Glomerular endothelial cell (primary cell): ENCODE measurements around the gene PTPN13. TPM values are rescaled to one million over a fixed set of nuclear protein-coding genes. Genes with fewer than 3 reads are reported as not detected.

Experiments used
- DNase-seq: peaks from one replicate; pipeline ENCODE4 v3.0.0-alpha.2; 2011; ENCODE audit warnings: low read depth, low spot score; ENCODE audit errors: extremely low read depth
- total RNA-seq: library from RNA; depleted of rRNA; stranded (reverse); fragments of >200 nt; gene quantifications from 2 replicates; pipeline ENCODE4 v1.2.3, GENCODE V29; 2015

The PTPN13 gene
- total RNA-seq, 1 donor from 2014 or later: 3.0 TPM

GRCh38 chr4:86586626-86587380, 7.3 kb upstream of the PTPN13 start:
- DNase-seq: no peak

- DNase-seq: no peak
Measured at GRCh38 chr4:86587381-86588140, 6.6 kb upstream of the PTPN13 start.

DNA sequence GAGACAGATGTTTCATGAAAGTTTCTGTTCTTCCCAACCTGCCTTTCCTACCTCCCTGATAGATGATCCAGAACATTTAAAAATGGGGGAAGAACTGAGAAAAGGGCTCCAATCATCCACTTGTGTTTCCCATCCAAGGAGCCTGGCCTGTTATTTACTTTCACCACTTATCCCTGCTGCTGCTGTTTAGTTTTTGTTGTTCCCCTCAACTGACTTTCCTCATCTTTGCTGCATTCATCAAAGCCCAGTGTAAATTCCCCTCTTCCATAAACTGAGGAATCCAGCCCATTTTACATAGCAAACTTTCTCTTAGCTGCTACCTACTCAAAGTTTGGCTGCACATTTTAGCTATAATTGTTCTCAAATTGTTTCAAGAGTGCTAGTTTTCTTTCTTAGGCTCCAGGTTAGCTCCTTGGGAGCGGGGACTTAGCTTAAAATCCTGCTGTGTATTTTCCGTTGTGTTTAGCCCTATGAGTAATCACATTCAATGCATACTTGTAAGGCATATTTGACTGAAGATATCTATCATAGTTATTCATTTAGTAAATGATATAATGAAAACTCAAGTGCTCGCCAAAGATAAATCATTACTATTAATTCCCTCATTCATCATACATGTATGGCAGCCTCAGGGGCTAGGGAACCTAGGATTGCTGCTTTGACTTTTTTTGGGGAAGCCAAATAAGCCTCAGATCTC, 1.4 kb upstream of the PTPN13 start:
- no peak for DNase-seq

- DNase-seq: no peak
Measured at GRCh38 chr4:86594559-86595425, 677 bp downstream of the PTPN13 start.

GRCh38 chr4:86595426-86595805, 1.3 kb downstream of the PTPN13 start:
- DNase-seq: no peak

DNA sequence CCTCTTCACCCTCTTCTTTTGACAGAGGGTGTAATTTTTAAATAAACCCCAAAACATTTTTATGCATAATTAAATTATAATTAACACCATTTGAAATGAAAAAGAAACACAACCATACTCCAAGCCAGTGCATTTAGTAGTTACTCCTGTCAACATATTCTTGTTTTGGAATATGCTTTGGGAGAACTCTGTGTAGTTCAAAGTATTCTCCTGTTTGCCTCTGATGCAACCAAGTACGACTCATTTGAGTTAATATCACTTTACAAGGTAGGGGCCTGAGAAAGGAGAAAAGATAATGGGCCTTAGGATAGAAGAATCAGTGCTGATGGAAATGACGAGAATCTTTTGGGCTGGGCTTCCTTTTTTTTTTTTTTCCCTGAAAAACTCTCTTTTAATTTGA, 2.7 kb downstream of the PTPN13 start:
- DNase-seq: no peak

GRCh38 chr4:86600007-86600653, 6.0 kb downstream of the PTPN13 start:
- DNase-seq: no peak

- no peak for DNase-seq
Measured at GRCh38 chr4:86603311-86603885, 9.3 kb downstream of the PTPN13 start.

GRCh38 chr4:86606809-86607208, 12.7 kb downstream of the PTPN13 start:
- DNase-seq: no peak

DNA sequence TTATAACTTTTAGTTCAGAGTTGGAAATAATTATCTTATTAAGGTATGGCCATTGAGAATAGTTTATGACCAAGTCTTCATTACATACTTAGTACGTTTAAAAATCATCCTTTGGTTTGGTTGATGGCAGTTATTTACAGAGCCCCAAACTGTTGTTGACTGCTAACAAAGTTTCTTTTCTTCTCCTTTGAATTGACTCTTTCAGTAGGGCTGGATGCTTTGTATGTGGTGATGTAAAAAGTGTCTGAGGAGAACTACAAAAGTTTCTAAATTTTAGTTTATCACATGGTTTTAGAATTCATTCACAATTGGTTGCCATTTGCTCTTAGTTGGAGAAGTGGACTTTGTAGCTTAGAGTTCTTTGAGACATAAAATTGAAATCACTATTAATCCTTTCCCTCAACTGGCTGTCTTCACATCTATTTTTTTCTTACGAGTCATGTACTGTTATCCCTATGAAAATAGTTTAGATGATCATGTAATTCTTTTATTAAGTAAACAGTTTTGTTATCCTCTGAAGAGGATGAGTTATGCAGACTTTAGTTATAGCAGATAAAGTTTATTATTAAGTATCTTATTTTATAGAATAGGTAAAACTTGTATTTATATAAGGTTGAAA, 14.8 kb downstream of the PTPN13 start:
- DNase-seq: no peak

DNA sequence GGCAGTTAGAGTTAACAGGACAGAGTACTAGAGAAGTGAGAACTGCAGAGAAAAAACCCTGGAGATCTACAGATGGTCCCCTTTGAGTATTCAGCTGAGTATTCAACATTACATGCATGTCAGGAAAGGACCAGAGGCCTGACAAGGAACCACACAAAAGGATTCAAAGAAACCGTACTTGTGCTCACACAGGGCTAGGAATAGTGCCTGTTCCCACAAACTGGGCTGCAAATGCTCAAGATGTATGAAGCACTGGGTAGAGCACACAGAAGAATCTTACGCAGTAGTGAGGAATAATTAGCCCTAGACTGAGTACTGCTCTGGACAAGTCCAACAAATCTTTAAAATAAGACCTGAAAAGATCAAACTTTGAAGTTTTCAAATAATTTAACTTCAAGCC, 17.6 kb downstream of the PTPN13 start:
- DNase-seq: no peak

GRCh38 chr4:86613734-86614133, 19.6 kb downstream of the PTPN13 start:
- DNase-seq: no peak

DNA sequence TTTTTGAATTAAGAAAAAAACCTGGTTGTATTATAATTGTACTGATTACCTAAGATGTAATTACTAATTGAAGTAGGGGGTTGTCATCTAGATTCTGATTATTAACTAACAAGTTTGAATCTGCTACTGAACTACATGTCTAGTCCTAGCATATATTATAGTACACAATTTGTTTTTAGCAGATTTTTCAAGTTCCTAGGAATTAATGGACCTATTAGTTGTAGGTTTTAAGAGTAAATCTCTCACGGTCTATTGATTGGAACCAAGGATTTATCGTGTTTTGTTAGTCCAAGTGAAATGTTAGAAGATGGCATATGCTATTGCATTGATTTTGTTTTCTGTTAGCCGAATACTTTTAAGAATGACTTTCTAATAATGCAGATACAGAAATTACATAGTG, 20.8 kb downstream of the PTPN13 start:
- DNase-seq: no peak

DNA sequence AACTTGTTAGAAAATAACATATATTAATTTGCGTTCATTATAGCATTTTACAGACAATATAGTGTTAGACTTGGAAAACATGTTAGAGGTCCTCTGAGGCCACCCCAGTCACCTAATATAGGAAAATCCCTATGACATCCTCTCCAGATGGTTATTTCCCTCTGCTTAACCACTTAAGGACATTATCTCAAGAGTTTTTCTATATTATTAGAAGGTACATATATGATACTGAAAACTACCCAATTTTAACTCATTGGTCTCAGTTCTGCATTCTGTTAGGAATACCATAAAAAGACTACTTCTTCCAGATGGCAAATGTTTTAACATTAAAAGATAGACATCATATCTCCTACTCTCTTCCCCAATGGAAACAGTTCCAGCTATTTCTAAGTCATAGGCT, 21.4 kb downstream of the PTPN13 start:
- no peak for DNase-seq

DNA sequence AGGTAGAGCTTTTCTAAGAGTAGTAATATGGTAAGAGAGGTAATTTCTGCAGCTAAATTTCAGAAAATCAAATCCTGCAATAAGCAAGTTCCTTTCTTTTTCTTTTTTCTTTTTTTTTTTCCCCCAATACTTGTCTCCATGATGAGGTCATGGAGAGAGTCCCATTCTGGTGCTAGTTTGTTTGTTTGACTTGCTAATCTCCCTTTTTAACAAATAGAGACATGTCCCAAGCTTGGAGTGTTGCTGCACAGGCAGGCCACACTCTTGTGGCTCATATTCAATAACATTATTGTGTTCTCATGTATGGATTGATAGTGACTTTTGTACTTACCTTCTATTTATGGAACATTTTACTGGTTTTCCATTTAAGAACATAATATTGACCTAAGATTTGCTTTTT, 25.5 kb downstream of the PTPN13 start:
- no peak for DNase-seq

DNA sequence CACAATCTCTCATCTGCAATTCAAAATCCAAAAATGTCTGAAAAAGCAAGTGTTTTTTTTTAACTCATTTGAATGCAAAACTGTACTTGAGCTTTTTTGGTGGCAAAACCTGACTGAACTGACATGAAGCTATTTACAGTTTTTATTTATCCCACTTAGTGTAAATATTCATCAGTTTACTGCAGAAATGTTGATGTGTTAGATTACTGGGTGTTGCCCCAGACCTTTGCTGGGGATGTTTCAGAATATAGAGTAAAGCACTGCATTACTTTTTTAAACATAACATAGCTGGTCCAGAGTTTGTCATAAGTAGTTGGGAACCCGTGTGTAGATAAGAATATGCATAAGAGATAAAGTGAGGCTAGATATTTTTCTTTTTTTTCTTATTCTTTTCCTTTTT, 27.3 kb downstream of the PTPN13 start:
- DNase-seq: no peak

DNA sequence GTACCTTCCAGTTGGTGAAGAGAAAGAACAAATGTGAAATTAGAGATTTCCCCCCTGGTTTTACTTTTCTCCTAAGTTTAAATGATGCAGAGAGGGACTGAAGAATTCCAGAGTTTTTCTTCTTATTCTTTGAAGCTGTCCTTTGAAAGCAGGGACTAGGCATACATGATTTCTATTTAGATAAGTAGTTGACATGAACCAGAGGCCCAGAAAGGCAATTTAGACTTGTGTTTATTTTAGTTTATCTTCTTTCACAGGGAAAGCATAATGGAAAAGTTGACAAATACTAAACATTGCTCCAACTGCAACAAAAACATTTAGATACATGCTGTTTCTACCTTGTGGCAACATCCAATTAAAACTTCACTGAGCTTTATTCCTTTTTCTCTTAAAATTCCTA, 32.0 kb downstream of the PTPN13 start:
- no peak for DNase-seq

DNA sequence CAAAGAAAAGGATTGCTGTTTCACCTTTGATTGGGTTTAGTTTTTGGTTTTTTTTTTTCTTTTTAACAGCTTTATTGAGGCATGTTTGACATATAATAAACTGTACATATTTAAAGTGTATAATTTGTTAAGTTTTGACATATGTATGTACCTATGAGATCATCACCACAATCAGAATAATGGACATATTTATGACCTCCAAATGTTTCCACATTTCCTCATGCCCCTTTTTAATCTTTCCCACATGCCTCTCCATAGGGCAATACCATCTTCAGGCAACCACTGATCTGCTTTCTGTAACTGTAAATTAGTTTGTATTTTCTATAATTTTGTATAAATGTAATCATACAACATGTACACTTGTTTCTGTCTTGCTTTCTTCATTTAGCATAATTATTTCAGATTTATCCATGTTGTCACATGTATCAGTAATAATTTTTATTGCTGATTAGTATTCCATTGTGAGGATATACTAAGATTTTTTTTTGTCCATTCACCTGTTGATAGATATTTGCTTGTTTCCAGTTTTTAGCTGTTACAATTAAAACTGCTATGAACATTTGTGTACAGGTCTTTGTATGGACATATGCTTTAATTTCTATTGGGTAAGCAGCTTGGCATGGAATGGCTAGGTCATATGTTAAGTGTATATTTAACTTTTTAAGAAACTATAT, 33.5 kb downstream of the PTPN13 start:
- no peak for DNase-seq

DNA sequence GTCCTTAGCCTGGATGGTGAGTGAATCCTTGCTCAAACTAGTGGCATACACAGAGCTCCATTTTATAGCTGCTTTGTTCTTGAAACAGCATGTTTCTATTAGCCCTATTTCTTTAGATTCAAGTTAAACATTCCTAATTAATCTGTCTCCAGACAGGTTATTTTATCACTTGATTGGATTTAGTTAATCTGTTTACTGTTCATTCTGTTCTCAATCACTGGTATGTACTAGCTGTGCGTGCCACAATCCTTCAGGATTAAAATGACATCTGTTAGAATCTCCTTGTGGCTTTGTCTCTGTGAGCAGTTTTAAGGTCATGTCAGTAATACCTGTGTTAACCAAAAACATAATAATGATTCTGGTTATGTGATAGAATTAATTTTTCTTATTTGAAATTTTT, 36.5 kb downstream of the PTPN13 start:
- DNase-seq: no peak
